Activated T-cell treated with anti-CD3 and anti-CD28 coated beads for 1 hour (primary cell): ENCODE results near the gene HES4.
A peak's percentile ranks its signal among the peaks of the same experiment; 100 is the strongest.
"Not testable (repeated sequence)": the region's sequence is repeated elsewhere in the genome, so short reads cannot be mapped to it uniquely, and the experiment has no call there.

Experiments used
- DNase-seq: peaks from one replicate; pipeline ENCODE4 v3.0.0-alpha.2; 2020; ENCODE audit warnings: low read depth

HES4 gene

GRCh38 chr1:1017397-1018320, 17.8 kb upstream of the HES4 start:
- DNase-seq: not testable (repeated sequence)

DNA sequence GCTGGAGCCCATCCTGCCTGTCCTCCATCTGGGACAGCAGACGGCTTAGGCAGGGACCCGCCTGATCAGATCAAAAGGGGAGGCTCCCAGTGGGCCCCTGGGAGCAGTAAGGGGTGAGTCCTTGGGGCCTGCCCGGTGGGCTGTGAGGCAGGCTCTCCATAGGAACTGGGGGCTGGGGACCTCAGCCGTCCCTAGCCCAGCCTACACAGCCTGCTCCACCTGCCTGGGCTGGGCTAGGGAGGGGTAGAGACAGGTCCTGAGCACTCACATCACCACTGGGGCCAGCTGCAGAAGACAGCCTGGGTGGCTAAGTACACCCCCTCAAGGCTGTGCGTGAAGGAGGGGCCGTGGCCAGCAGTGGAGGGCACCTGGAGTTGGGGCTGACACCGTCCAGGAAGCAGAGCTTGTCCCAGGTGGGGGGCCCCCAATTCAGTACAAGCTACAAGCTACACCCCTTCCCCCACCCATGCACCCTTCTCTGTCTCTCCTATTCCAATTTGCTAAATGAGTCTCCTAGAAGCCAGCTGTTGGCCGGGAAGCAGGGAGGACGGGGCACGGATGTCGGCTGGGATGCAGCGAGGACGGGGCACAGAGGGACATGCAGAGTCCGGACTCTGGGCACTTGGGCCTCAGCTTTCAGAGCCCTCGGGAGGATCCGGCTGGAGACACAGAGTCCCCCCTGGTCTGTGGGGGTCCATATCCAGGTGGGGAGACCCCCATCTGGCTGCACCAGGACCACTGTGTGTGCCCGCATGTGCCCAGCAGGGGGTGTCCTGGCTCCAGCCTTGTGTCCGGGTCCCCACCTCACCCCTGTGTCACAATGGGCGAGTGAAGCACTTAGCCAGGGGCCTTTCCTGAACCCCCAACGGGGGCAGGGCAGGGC, 15.1 kb upstream of the HES4 start:
- no peak for DNase-seq

DNA sequence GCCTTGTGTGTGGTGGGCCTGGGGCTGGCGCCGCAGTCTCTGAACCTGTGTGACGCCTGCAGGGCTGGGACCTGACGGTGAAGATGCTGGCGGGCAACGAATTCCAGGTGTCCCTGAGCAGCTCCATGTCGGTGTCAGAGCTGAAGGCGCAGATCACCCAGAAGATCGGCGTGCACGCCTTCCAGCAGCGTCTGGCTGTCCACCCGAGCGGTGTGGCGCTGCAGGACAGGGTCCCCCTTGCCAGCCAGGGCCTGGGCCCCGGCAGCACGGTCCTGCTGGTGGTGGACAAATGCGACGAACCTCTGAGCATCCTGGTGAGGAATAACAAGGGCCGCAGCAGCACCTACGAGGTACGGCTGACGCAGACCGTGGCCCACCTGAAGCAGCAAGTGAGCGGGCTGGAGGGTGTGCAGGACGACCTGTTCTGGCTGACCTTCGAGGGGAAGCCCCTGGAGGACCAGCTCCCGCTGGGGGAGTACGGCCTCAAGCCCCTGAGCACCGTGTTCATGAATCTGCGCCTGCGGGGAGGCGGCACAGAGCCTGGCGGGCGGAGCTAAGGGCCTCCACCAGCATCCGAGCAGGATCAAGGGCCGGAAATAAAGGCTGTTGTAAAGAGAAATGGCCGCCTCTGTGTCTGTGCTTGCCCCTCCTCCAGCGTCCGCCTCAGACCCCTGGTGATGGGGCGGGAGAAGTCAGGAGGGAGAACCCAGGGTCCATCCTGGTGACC, 14.2 kb upstream of the HES4 start:
- DNase-seq: no peak

GRCh38 chr1:1013105-1013921, 13.4 kb upstream of the HES4 start, which contains the start of gene ISG15:
ISG15 (plus strand) TSS chr1:1013497; CDS start chr1:1013574, 77 bp downstream.
- DNase-seq: peak; percentile 87

DNA sequence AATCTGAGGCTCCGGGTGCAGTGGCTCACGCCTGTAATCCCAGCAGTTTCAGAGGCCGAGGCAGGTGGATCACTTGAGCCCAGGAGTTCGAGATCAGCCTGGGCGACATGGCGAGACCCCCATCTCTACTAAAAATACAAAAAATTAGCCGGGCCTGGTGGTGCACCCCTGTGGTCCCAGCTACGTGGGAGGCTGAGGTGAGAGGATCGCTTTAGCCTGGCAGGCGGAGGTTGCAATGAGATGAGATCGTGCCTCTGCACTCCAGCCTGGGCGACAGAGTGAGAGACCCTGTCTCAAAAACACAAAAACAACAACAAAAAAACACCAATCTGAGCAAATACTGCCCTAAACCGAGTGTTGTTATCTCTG, 12.8 kb upstream of the HES4 start:
- DNase-seq: not testable (repeated sequence)

- DNase-seq: no peak
These were observed 11.6 kb upstream of the HES4 start for GRCh38 chr1:1011396-1011949.

- not testable (repeated sequence) for DNase-seq
These were observed 10.2 kb upstream of the HES4 start for GRCh38 chr1:1010131-1010530.

GRCh38 chr1:1006305-1007159, 6.6 kb upstream of the HES4 start:
- no peak for DNase-seq

DNA sequence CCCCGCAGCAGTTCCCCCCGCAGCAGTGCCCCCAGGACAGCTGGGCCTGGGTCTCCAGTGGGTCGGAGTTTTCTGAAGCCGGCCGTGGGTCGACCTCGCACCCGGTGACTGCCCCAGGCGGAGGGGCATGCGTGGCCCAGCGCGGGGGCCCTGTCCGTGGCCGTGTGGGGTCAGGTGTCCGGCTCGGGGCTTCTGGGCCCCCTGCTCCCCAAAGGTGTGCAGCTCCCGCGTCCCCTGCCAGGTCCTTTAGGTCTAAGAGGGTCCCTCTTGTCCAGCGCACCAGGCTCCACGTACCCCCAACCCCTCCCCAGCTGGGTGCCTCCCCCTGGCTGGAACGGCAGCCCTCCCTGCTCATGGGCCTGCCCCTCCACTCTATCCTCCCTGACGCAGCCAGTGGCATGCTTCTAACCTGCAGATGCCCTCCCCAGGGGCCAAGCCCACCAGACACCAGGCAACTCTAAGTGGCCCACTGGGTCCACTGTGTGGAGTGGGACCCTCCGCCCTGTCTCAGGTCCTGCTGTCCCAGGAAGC, 5.9 kb upstream of the HES4 start:
- DNase-seq: no peak

- no peak for DNase-seq
These were observed 5.1 kb upstream of the HES4 start for GRCh38 chr1:1004780-1005697.

GRCh38 chr1:1004420-1004779, 4.5 kb upstream of the HES4 start:
- DNase-seq: no peak

GRCh38 chr1:1003618-1004419, 3.9 kb upstream of the HES4 start:
- DNase-seq: no peak

- no peak for DNase-seq
These were observed 1.3 kb upstream of the HES4 start for GRCh38 chr1:1001057-1001783.

DNA sequence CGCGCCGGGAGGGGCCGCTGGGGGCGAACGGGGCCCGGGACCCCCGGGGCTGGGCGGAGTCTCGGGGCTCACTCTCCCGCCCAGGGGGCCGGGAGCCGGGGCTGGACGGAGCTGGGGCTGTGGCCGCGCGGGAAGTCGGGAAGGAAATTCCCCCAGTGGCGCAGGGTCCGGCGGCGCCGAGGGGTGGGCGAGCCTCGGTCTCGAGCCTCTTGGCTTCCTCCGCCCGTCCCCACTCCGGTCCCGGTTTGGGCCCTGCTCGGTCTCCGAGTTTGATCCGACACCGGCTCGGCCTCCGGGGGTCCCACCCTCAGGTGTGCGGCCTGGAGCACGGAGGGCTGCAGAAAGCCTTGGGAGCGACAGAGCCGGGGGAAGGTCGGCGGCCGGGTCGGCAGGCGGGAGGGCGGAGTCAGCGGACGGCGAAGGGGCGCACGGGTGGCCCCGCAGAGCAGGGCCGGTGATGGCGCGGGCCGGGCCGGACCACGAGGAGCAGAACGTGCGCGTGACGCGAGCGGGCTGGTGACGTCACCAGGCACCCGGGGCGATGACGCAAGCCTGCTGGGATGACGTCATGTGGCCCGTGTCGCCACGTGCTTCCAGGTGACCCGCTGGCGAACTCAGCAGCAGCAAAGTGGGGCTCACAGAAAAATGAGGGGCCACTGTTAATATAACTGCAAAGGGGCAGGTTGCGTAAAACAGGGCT, 610 bp upstream of the HES4 start:
- peak; percentile 49 for DNase-seq

GRCh38 chr1:998995-999724, 737 bp downstream of the HES4 start:
- DNase-seq: no peak

GRCh38 chr1:998745-998994, 1.2 kb downstream of the HES4 start:
- no peak for DNase-seq
